ENCODE results near the gene ADA. TPM values are rescaled to one million over a fixed set of nuclear protein-coding genes. Genes with fewer than 3 reads are reported as not detected.

The ADA gene
- polyA plus RNA-seq, 1 donor = 6.5 TPM

DNA sequence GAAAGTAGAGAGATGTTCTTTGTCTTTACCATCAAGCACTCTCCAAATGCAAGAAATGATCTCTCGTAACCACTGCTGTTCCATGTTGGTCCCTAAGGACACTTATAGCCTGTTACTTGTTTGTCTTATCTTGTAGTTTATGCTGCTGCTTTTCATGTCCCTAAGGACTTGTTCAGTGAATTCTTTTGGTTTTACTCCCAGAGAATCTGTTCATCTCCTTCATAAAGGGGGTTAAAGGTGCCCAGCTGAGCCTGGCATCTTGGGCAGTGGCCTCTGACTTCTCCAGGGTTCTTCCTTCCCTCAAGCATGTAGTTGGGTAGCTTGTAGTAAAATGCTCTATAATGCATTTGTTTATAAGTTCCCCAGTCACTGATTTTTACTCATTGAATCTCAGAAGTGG is 70.0 kb downstream of the ADA start:
- DNase-seq = no peak

DNA sequence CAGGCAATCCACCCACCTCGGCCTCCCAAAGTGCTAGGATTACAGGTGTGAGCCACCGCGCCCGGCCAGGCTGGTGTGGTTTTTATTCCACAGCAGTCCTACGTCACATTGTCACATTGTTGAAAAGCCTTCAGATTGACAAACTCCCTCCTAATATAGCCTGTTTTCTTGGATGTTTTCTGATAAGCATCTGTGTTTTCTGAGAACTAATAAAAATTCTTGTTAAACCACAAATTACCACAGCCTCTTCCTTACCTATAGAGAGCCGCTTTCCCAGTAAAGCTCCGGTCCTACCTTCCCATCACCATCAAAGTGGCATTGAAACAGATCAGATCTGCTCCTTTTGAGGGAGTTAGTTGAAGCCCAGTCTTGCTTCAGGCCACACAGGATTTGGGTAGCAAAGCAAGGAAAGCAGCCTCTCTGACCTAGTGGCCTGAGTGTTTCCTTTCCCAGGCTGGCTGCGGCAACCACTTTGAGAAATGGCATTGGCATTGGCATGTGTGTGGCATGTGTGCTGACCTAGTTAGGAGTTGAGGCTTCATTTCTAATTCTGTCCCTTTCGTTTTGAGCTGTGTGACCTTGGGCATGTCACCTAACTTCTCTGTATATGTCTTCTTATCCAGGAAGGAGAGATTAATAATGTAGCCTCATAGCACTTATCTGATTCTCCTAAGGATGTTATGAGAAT is 70.8 kb downstream of the ADA start:
- DNase-seq = no peak

DNA sequence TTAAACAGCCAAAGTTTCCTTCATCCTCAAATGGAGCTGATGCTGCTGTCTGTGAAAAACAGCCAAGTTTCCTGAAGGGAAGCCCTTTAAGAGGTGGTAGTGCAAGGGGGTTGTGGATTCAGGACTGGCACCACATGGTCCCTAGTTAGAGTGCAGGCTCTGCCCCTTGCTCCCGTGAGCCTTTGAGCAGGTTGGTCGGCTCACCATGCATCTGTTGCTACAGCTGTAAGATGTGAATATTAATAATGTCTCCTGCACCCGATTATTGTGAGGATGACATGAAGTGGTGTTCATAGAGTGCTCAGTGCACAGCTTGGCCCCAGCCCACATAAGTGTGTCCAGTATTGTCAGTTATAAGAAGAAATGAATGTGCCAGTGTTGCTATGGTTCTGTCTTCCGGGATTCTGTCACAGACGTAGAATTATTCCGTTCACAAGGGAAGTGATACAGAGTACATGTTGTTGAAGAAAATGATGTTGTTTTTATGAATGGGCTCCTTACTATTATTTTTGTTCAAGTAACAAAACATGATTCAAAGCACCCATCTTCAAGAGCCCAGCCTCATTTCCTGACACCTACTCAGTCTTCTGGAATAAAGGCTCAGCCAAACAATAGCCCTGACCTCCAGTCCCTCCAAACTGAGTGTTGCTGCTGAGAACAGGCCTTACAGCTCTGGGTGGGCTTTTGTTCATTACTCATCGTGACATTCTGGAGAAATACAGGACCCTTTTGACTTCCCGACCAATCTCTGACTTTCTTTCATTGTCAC is 72.0 kb downstream of the ADA start:
- no peak for DNase-seq

DNA sequence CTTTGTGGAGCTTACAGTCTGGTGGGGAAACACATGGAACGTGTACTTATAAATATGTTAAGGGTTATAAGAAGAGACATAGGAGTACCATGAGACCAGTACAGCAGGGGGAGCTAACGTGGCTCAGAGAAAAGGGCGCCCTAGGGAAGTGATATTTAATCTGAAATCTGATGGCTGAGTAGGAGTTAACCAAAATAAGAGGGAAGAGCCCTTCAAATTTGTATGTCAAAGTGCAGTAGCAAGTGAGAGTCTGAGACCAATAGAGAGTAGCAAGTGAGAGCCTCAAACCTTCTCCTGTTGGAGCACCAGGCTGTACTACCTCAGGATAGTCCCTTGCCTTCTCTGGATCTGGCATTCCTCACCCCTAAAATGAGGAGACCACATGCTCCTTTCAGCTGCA is 75.2 kb downstream of the ADA start:
- DNase-seq = no peak

DNA sequence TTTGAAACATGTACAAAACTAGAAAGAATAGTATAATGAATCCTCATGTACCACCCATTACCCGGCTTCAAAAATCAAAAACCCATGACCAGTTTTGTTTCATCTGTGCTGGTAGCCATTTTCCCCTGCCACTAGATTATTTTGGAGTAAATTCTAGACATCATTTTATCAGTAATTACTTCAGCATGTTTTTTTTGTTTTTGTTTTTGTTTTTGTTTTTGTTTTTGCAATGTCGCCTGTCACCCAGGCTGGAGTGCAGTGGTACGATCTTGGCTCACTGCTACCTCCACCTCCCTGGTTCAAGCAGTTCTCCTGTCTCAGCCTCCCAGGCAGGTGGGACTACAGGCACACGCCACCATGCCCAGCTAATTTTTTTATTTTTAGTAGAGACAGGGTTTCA is 77.1 kb downstream of the ADA start:
- no peak for DNase-seq

DNA sequence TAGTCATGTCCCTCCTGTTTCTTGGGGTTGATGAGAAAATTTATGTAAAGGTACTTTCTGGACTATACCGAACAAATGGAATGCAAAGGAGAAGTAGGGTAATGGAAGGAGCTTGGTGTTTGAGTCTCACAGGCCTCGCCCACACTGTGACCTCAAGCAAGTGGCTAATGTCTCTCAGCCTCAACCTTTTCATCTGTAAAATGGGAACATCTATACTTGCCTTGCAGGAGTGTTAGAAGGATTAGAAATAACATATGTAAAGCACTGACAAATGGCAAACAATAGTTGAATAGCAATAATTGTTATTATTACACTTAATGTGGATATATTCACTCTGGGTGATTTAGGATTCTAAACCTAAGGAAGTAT is 78.0 kb downstream of the ADA start:
- DNase-seq = no peak

DNA sequence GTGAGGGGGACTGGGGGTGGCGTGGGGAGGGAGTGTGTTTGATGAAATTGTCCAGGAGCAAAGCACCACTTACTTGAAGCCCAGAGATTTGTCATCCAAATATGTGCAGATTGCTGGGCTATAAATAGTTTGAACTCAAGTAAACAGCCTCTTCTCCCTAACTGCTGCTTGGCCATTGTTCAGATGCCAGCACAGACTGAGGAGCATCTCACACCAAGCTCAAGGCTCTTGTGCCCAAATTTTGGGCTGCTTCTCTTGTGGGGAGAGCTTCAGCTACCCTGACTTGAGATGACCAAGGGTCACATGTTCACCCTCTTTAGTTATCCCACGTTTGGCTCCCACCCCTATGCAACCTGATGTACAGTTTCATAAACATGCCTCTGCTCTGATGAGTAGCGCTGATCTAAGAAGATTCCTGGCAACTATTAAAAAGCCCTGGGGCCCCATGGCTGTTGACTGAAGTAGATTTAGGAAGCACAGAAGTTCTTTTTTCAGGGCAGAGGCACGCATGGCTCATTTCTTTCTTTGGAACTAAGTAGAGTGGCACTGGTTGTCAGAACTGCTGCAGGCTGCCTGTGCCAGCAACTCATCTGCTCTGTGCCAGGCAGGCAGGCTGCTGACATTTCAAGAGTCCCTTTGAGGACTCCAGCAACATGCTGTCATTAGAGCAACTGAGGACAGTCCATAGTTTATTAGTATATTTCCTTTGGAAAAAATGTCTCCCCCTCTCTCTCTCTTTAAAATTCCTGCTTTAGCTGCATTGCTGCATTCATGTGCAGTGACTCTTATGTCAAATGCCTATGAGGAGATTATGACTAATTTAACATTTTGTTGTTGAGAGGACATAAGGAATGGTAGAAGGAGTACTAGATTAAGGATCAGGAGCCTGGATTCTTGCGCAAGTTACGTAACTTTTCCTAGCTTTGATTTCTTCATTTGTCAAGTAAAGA is 78.7 kb downstream of the ADA start:
- no peak for DNase-seq

DNA sequence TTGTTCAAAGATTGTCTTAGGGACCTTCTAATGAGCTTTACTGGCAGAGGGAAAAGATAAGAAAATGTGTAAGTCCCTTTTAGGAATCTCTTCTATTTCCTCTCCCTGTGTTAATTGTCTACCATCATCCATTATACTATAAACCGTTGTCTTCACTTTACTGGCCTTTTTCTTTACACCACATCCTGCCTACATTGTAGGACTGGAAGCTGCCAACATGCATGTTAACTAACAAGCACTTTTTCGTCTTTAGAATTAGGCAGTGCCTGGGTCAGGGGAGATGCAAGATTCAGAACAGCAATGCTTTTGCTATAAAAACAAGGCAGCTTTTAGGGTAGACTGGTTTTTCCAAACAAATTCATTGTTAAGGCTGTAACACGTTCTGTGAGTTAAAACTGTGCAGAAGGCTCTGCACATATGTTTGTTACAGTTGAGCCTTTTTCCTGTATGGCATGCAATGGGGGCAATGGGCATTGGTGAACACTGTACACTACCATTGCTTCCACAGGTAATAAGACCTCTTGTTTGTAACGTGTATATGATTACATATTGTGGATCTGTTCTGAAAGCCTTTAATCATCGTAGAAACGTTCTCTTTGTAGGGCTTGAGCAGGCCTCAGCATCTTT is 80.0 kb downstream of the ADA start:
- no peak for DNase-seq

DNA sequence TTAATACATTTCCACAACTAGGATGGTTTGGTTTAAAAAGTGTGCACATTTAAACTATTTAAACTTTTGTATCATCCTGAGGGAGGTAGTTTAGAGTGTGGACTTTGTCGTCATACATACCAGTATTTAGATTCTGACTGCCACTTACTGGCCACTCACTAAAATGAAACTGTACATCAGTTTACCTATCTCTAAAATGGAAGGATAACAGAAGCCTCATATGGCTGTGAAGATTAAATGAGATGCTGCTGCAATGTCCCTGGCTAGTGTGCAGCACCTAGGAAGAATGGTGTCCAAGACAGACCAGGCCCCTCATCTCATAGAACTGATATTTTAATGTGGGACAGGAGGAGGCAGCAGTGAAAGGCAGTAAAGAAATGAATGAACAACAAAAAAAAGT is 81.1 kb downstream of the ADA start:
- DNase-seq = no peak

Other genes with a start within 250 kb of the ADA start
- gene TTPAL, start 175.8 kb downstream of the ADA start, polyA plus RNA-seq (ENCODE audit: insufficient read length) = 15.7 TPM
- gene SERINC3, start 129.6 kb downstream of the ADA start, polyA plus RNA-seq (ENCODE audit: insufficient read length) = 68.4 TPM
- 54.1 TPM for gene PKIG, start 69.1 kb downstream of the ADA start, polyA plus RNA-seq (ENCODE audit: insufficient read length)
- gene CCN5, start 63.7 kb upstream of the ADA start, polyA plus RNA-seq (ENCODE audit: insufficient read length) = 0.28 TPM
- gene KCNK15, start 94.2 kb upstream of the ADA start, polyA plus RNA-seq (ENCODE audit: insufficient read length) = 0.07 TPM
- gene RIMS4, start 158.8 kb upstream of the ADA start, polyA plus RNA-seq (ENCODE audit: insufficient read length) = 0.52 TPM
- 236 TPM for gene YWHAB, start 234.0 kb upstream of the ADA start, polyA plus RNA-seq (ENCODE audit: insufficient read length)